Measurements from ENCODE around the gene UBE4A. TPM values are rescaled to one million over a fixed set of nuclear protein-coding genes. Genes with fewer than 3 reads are reported as not detected.

The UBE4A gene
- polyA plus RNA-seq, 1 of the 3 experiments (the other 2 are of a cell fraction), result 7.7 TPM

DNA sequence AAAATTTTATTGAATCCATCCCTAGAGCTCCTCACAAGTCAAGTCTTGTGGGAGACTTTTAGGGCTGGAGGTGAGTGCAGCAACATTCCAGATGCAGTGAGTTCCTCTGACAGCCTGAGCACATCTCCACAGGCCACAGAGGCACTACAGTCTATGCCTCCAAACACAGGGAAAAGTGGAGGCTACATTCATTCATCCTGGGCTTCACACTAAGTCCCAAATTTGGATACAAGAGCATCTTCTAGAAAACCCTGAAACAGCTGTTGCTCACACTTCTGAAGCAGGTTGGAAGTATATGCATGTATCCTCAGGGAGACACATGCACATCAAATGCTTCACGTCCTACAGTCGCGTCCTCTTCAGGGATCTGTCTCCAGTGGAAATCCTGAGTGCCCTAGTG lies 18.1 kb upstream of the UBE4A start (continued):
- no peak for TF ChIP-seq ELF1 (IDR thresholded peaks at IDR 0.05)

DNA sequence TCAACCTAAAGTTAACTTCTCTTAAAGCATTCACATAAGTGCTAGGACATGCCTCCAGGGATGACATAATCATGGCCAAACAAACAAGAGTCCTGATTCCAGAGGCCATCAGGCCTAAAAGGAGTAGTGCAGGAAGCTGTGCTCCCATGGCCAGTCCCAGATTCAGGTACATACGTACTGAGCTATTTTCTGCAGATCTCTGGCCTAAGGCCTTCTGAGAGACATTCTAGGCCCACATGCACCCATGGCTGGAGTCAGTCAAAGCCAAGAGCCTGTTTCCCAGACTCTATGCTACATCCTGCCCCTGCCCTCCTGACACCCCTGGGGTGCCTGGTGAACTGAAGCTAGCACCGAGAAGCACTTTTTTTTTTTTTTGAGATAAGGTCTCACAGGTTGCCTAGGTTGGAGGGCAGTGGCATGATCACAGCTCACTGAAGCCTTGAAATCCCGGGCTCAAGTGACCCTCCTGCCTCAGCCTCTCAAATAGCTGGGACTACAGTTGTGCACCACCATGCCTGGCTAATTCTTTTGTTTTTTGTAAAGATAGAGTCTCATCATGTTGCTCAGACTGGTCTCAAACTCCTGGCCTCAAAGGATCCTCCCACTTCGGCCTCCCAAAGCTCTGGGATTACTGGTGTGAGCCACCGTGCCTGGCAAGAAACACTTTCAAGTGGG lies 17.4 kb upstream of the UBE4A start:
- Histone ChIP-seq H3K9me2 (no peaks in the 10 kb centered on the region), H3K4me1 (ENCODE audit: control insufficient read depth in 1 of 2, insufficient read depth in 2 of 2, low read depth in 1 of 2, low read length in 1 of 2) (no peaks in the 10 kb centered on the region), H3F3A (replicated peaks; ENCODE audit: insufficient read depth) (no peaks in the 10 kb centered on the region), H3K9ac (no peak overlapping the region), H3K9me3 (no peaks in the 10 kb centered on the region), H2AFZ (ENCODE audit: low read depth) (no peak overlapping the region; the same call in 1 of the 2 replicates), H3K79me2 (ENCODE audit: insufficient read depth) (no peaks in the 10 kb centered on the region), H3K36me3 (replicated peaks in 1 of 2; ENCODE audit: control insufficient read depth in 1 of 2, insufficient read depth in 2 of 2, low read length in 1 of 2) (no peaks in the 10 kb centered on the region), H4K20me1 (ENCODE audit: insufficient read depth) (no peaks in the 10 kb centered on the region), H3K27ac (ENCODE audit: low read depth in 2 of 2, low read length in 1 of 2) (no peak overlapping the region), H3K4me2 (no peak overlapping the region), H3K27me3 (ENCODE audit: insufficient read depth) (peaks cover under 1% of the 10 kb centered on the region; the same call in 1 of the 2 replicates), H3K4me3 (ENCODE audit: low read depth in 2 of 2, low read length in 1 of 2) (no peak overlapping the region)
- no peak for DNase-seq
- no peak for TF ChIP-seq SIN3A (IDR thresholded peaks at IDR 0.05; ENCODE audit: borderline replicate concordance, low read depth, low read length)
- TF ChIP-seq POLR2AphosphoS5 (IDR thresholded peaks at IDR 0.05; ENCODE audit: low read depth, low read length), result no peak
- TF ChIP-seq RFX5 (IDR thresholded peaks at IDR 0.05; ENCODE audit: low read length), result no peak
- TF ChIP-seq RAD21 (IDR thresholded peaks at IDR 0.05; ENCODE audit: low read length), result no peak
- no peak for TF ChIP-seq MEF2A (IDR thresholded peaks at IDR 0.05; ENCODE audit: borderline replicate concordance, low read depth)
- TF ChIP-seq ELF1 (IDR thresholded peaks at IDR 0.05), result no peak
- TF ChIP-seq, protein P1, sequence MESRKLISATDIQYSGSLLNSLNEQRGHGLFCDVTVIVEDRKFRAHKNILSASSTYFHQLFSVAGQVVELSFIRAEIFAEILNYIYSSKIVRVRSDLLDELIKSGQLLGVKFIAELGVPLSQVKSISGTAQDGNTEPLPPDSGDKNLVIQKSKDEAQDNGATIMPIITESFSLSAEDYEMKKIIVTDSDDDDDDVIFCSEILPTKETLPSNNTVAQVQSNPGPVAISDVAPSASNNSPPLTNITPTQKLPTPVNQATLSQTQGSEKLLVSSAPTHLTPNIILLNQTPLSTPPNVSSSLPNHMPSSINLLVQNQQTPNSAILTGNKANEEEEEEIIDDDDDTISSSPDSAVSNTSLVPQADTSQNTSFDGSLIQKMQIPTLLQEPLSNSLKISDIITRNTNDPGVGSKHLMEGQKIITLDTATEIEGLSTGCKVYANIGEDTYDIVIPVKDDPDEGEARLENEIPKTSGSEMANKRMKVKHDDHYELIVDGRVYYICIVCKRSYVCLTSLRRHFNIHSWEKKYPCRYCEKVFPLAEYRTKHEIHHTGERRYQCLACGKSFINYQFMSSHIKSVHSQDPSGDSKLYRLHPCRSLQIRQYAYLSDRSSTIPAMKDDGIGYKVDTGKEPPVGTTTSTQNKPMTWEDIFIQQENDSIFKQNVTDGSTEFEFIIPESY (IDR thresholded peaks at IDR 0.05; ENCODE audit: borderline replicate concordance, low read depth), result no peak
- TF ChIP-seq FOXJ3 (CRISPR knock-in tag; IDR thresholded peaks at IDR 0.05), result no peak
- TF ChIP-seq, protein P2, sequence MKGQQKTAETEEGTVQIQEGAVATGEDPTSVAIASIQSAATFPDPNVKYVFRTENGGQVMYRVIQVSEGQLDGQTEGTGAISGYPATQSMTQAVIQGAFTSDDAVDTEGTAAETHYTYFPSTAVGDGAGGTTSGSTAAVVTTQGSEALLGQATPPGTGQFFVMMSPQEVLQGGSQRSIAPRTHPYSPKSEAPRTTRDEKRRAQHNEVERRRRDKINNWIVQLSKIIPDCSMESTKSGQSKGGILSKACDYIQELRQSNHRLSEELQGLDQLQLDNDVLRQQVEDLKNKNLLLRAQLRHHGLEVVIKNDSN (IDR thresholded peaks at IDR 0.05; ENCODE audit: borderline replicate concordance, low read depth), result no peak
- no peak for TF ChIP-seq TEAD4 (IDR thresholded peaks at IDR 0.05; ENCODE audit: borderline replicate concordance, insufficient read depth)
- TF ChIP-seq FOSL2 (IDR thresholded peaks at IDR 0.05; ENCODE audit: borderline replicate concordance, low read depth), result no peak
- no peak for TF ChIP-seq JUND (IDR thresholded peaks at IDR 0.05)
- no peak for TF ChIP-seq GATA2 (CRISPR knock-in tag; IDR thresholded peaks at IDR 0.05)
- no peak for TF ChIP-seq TAF1 (IDR thresholded peaks at IDR 0.05; ENCODE audit: borderline replicate concordance, low read depth, low read length)
- TF ChIP-seq, protein P3, sequence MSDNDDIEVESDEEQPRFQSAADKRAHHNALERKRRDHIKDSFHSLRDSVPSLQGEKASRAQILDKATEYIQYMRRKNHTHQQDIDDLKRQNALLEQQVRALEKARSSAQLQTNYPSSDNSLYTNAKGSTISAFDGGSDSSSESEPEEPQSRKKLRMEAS (IDR thresholded peaks at IDR 0.05; ENCODE audit: low read depth), result no peak
- 31% methylated on average over 5 of the region's 5 CpGs for WGBS (ENCODE audit: low lambda C conversion rate)
- ChIA-PET CTCF (interaction anchor here (0.6 kb wide), 1 partner anchor 15 kb away, joined by 3 read pairs; no protein-coding TSS in a partner anchor), POLR2A (no interaction called here)

All from SK-N-SH (cell line).